ENCODE measurements around the gene COX5A.
"Not testable (repeated sequence)": the region's sequence is repeated elsewhere in the genome, so short reads cannot be mapped to it uniquely, and the experiment has no call there.

The COX5A gene

DNA sequence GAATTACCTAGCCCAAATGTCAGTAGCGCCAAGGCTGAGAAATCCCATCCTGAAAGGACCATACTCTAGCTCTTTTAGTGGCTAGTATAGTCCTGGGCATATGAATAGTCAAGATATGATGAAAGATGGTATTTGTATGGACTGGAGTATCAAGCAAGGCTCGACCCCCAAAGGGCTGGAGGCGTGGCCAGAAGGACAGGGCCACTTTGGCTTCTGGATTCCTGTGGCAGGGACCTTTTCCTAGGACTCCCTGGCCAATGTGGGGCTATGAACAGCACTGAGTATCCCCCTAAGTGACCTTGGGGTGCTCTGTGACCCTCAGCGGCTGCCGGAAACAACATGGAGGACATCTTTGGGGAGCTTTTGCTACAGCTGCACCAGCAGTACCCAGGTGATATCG lies 42.0 kb downstream of the COX5A start:
- no peak for DNase-seq

DNA sequence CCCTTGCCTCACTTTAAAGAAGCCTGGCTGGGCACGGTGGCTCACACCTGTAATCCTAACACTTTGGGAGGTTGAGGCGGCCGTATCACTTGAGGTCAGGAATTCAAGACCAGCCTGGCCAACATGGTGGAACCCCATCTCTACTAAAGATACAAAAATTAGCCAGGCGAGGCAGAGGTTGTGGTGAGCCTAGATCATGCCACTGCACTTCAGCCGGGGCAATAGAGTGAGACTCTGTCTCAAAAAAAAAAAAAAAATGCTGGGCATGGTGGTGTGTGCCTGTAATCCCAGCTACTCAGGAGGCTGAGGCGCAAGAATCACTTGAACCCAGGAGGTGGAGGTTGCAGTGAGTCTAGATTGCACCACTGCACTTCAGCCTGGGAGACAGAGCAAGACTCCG lies 43.5 kb downstream of the COX5A start:
- not testable (repeated sequence) for DNase-seq

DNA sequence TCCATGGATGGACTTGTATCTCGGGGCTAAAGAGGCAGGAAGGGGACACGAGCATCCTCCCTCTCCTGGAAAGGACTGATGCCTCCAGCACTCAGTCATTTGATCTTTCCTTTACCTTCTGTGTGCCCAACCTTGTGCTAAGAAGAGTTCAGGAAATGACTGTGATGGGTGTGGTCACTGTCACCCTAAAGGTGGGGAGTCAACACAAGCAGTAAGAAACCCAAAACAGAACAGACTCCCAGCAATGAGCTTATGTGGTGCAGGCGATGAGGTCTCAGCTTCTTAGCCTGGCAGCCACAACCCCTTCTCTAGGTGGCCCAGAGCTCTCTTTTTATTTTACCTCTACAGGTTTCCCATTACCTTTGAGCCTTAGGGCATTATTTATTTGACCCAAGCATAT lies 44.2 kb downstream of the COX5A start:
- no peak for DNase-seq

DNA sequence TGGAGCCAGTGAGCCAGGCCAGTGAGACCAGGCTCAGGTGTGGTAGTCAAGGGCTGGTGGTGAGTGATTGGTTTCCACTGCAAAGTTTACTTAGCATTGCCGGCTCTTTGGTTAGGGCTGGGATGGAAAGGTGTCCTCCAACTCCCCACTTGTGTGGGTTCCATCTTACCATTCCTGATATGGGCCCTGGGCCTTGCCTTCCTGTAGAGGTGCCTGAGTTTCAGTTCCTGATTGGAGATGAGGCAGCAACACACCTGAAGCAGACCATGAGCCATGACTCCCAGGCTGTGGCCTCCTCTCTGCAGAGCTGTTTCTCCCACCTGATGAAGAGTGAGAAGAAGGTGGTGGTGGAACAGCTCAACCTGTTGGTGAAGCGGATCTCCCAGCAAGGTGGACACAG lies 44.9 kb downstream of the COX5A start:
- DNase-seq, result no peak

DNA sequence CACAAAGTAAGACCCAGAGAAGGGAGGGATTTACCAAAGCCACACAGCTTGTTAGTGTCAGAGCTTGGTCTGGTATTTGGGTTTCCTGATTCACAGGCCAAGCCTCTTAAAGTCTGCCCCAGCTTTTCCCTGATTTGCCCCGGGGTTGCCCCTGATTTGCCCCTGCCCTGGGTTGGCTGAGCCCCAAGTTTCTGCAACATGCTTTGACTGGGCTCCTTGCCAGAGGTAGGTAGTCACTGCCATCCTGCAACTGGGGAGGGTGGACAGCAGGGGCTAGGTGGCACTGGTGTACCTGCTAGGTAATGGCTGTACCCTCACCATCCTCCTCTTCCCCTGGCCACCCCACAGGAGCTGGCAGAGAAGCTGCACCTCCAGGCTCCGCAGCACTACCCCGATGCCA lies 45.6 kb downstream of the COX5A start:
- no peak for DNase-seq

GRCh38 chr15:74891469-74891868 lies 46.4 kb downstream of the COX5A start:
- no peak for DNase-seq

DNA sequence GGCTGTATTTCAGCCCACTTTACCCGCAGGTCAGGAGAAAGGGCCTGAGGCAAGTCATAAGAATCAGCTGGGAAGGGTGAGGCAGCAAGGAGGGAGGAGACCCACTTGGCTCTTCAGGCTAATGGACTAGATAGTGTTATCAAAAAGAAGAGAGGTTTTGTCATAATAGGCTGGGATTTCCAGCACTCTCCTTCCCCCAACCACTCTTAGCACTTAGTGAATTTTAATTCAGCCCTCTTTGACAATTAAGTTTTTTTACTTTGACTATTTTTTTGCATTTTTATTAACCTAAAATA lies 47.3 kb downstream of the COX5A start:
- no peak for DNase-seq

DNA sequence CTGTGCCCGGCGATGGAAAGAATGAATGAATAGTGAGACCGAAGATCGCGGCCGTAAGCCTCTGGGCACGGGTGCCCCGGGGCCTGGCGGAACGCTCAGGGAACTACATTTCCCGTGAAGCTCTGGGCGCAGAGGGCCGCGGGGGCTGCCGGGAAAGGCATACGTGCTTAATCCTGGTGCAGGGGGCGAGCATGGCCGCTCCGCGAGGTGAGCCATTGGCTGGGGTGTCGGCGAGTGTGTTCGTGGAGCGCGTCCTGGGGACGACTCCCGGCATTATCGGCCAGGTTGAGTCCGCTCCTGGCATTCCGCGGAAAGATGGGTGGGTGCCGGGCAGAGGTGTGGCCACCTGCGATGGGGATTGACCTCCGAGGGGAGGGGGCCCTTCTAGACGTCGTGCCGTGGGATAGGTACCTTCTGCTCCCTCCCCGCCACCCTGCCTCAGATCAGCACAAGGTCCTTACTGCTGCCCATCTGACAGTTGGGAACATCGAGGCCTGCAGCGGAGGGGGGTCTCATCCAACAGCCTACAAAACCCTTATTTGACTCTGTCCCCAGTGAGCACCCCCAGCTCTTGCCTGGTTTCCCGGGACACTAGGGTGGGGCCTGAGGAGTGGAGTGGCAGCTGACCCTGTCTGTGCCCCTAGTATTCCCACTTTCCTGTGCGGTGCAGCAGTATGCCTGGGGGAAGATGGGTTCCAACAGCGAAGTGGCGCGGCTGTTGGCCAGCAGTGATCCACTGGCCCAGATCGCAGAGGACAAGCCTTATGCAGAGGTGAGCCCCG lies 47.8 kb downstream of the COX5A start, which contains the start of gene MPI:
Gene MPI, plus strand, starts transcription at position 160 of the 782 bp plus-strand sequence. Its CDS starts 32 bp downstream, at position 192.
- DNase-seq, result peak; percentile 88

DNA sequence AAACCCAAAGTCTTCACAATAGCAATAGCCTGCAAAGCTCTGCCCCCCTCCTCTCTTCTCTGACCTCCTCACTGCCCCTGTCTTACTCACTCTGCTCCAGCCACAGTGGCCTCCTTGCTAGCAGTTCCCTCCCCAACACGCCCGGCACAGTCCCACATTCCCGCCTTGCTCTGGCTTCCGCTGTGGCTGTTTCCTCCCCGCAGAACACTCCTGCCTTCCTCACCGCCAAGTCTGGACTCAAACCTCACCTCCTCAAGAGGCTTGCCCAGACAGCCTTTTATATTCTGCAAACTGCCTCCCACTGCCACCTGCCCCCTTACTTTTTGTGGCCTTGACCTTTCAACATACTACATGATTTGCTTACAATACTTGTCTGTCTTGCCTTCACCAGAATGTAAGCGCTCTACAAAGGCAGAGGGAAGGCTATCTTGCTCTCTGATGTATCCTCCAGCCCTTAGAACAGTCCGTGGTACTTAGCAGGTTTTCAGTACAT lies 48.4 kb downstream of the COX5A start:
- DNase-seq, result no peak

GRCh38 chr15:74888716-74889115 lies 49.2 kb downstream of the COX5A start:
- DNase-seq, result no peak

DNA sequence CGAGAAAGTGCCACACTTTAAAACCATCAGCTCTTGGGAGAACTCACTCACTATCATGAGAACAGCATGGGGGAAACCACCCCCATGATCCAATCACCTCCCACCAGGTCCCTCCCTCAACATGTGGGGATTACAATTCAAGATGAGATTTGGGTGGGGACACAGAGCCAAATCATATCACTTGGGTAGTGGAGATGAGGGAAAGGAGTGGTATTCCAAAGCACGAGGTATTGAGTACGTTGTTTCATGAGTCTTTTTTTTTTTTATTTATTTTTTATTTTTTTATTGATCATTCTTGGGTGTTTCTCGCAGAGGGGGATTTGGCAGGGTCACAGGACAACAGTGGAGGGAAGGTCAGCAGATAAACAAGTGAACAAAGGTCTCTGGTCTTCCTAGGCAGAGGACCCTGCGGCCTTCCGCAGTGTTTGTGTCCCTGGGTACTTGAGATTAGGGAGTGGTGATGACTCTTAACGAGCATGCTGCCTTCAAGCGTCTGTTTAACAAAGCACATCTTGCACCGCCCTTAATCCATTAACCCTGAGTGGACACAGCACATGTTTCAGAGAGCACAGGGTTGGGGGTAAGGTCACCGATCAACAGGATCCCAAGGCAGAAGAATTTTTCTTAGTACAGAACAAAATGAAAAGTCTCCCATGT lies 50.2 kb downstream of the COX5A start:
- DNase-seq, result not testable (repeated sequence)

DNA sequence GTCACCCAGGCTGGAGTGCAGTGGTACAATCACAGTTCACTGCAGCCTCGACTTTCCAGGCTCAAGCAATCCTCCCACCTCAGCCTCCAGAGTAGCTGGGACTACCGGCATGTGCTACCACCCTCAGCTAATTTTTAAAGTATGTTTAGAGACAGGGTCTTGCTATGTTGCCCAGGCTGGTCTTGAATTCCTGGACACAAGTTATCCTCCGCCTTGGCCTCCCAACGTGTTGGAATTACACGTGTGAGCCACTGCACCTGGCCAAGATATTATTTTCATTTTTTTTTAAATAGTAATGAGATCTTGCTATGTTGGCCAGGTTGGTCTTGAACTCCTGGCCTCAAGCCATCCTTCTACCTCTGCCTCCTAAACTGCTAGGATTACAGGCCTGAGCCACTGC lies 52.4 kb downstream of the COX5A start:
- DNase-seq, result no peak

GRCh38 chr15:74884428-74885223 lies 53.2 kb downstream of the COX5A start:
- DNase-seq, result no peak

DNA sequence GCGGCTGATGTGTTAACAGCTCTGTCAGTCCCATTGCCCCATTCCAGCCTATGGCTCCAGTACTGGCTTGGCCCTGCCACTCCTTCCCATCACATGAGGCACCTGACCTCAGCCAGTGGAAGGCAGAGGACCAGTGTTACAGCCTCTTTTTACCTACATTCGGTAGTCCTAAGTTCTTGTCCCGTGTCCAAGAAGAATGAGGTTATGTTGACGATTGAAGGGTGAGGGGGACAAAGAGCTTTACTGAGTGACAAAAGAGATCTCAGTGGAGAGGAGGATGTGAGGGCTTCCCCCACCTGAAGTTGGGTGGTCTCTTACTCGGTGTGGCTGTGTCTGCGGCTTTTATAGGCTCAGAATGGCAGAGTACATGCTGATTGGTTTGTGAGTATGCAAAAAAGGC lies 55.3 kb downstream of the COX5A start:
- DNase-seq, result no peak

- DNase-seq, result no peak
Observed at GRCh38 chr15:74878273-74878672, 59.6 kb downstream of the COX5A start.

DNA sequence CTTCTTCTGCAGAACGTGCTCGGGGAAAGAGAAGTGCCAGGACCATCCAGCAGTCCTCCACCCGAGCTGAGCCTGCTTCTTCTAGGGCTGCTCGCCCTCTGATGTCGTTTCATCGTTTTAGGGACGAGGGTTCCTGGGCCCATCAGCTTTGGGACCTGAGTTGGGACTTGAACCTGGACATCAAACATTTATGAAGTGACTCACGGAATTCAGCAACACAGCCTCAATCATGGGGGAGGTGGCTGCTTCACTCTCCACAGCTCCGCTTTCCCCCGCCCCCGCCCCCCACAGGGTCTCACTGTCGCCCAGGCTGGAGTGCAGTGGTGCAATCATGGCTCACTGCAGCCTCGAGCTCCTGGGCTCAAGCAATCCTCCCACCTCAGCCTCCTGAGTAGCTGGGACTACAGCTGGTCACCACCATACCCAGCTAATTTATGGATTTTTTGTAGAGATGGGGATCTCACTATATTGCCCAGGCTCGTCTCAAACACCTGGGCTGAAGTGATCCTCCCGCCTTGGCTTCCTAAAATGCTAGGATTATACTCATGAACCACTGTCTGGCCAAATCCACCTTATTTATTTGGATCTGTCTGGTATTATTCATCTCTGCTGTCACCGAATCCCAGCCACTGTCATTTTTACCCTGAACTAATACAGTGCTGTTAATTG lies 64.0 kb downstream of the COX5A start:
- no peak for DNase-seq

GRCh38 chr15:74873036-74873755 lies 64.7 kb downstream of the COX5A start, which contains the start of gene SCAMP2:
Gene SCAMP2, minus strand, starts transcription at chr15:74873365. Its CDS starts 110 bp downstream, at chr15:74873255.
- peak; percentile 93 for DNase-seq

GRCh38 chr15:74872702-74873035 lies 65.2 kb downstream of the COX5A start:
- no peak for DNase-seq

DNA sequence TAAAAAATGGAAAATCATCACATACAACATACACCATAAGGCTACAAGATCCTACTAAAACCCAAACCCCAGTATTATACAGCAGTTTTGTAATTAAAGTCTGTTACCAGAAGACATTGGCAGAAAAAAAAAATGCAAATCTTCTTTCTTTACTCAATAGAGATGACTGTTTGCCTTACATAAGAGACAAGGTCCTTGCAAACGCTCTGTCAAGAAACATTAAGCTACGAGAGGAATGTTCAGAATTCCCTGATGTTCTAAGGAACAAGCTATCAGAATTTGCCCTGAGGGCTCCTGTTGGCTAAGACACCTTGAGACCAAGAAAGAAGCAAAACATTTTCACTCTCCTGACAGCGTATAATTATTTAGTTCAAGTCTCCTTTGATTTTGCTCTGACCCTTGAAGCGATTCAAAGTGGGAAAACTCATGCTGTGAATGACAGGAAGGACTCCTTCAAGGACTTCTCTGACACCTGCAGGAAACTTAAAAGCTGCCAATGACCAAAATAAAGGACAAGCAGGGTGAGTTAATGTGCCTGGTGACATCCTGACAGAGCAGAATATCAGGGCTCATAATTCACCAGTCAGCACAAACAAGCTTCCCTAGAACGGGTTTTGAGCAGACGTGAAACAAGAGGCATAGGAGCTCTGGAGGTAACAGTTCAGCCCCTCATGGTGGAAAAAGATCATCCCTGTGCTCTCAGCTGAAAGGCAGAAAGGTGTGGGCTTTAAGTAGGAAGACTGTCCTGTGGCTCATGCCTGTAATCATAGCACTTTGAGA lies 67.2 kb downstream of the COX5A start:
- DNase-seq, result no peak

Data from NCI-H2171 (cell line).